ENCODE measurements around the gene NSD1.

NSD1 gene

DNA sequence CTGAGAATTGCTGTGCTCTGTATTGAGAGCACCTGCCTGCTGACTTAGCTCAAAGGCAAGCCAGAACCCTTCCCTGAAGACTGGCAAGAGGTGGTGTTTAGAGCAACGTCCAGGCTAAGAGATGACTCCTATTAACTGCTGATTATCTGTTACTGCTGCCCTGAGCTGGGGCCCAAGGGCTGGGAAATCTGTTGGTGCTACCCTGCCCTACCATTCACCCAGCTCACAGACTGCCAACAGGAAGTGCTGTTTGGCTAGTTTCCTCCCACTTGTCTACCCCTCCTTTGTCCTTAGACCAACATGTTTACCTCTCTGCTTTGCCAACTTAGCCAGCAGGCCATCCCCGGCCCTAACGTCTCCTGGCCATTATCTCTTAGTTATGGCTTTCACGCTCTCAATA, 163.0 kb downstream of the NSD1 start:
- DNase-seq (ENCODE audit: low read depth), result no peak
- TF ChIP-seq, protein P1, sequence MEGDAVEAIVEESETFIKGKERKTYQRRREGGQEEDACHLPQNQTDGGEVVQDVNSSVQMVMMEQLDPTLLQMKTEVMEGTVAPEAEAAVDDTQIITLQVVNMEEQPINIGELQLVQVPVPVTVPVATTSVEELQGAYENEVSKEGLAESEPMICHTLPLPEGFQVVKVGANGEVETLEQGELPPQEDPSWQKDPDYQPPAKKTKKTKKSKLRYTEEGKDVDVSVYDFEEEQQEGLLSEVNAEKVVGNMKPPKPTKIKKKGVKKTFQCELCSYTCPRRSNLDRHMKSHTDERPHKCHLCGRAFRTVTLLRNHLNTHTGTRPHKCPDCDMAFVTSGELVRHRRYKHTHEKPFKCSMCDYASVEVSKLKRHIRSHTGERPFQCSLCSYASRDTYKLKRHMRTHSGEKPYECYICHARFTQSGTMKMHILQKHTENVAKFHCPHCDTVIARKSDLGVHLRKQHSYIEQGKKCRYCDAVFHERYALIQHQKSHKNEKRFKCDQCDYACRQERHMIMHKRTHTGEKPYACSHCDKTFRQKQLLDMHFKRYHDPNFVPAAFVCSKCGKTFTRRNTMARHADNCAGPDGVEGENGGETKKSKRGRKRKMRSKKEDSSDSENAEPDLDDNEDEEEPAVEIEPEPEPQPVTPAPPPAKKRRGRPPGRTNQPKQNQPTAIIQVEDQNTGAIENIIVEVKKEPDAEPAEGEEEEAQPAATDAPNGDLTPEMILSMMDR (IDR thresholded peaks at IDR 0.05; ENCODE audit: low read depth, low read length, missing control alignments), result no peak
- in situ Hi-C loops (cut with HindIII; ENCODE audit: low sequenced_read_pairs), result no loop called here
- no peak overlapping the region for H3K4me3 ChIP-seq (ENCODE audit: low read depth, low read length)

DNA sequence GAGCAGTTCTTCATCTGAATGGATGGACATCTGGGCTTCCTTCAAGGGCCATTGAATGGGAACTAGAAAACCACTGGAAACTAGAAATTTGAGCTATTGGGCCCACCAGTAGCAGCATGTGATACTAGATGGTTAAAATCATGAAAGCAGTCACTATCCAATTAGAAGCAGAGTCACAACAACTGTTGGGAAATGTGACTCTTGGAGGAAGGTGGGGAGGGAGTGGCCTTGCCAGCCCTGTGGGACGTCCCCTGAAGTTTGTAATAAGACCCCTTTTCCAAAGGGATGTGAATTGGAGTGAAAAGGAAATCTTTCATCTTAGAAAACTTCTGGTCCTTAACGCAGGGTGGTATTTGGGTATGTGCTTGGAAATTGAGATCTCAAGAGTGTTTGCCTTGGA, 164.3 kb downstream of the NSD1 start:
- no peak for DNase-seq (ENCODE audit: low read depth)
- TF ChIP-seq, protein P1 (IDR thresholded peaks at IDR 0.05; ENCODE audit: low read depth, low read length, missing control alignments), result no peak
- in situ Hi-C loops (cut with HindIII; ENCODE audit: low sequenced_read_pairs), result no loop called here
- no peak overlapping the region for H3K4me3 ChIP-seq (ENCODE audit: low read depth, low read length)

DNA sequence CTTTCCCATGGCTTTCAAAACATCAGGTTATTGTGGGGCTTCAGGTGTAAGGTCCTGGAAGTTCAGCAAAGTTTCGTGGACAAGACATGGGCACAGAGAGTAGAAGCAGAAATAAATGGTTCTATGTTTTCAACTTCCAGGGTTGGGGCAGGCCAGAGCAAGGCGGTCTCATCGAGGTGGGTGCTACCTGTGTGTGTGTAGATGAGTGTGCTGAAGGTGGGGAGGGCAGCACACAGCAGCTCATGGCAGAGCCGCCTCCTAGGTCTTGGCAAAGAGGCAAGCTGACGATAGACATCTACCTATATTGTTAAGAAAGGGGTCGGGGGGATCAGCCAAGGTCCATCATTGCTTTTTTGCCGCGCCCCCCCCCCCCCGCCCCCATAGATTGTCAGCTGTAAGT, 166.1 kb downstream of the NSD1 start:
- TF ChIP-seq, protein P1 (IDR thresholded peaks at IDR 0.05; ENCODE audit: low read depth, low read length, missing control alignments), result no peak
- in situ Hi-C loops (cut with HindIII; ENCODE audit: low sequenced_read_pairs), result no loop called here
- H3K4me3 ChIP-seq (ENCODE audit: low read depth, low read length), result no peak overlapping the region

DNA sequence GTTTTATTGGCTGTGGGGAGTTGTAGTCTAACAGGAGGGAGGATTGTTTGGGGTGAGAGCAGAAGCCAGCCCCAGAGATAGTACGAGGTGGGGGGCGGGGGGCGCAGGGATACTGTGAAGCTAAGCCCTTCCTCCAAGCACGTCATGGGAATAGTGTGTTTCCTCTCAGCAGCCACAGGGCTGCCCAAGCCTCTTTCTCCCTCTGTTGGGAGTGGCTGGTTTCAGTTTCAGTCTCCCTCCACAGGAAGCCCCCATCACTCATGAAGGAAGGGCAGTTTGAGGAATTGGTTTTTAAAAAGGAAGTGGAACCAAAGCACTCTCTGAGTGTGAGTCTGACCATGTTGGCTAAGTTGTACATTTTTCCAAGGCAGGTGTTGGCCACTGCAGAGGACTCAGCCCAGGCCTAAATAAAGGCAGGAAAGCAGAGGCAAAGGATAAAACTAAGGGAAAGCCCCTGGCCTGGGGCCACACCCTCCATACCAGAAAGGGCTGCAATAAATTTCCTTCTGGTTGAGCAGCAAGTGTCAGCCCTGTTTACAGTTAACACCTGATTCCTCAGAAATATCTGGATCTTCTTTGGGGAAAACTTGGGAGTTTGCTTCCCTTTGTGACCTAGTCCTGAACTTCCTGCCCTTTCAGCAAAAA, 166.8 kb downstream of the NSD1 start:
- H3K4me3 ChIP-seq (ENCODE audit: low read depth, low read length), result no peak overlapping the region
- DNase-seq (ENCODE audit: low read depth), result peak; percentile 55
- in situ Hi-C loops (cut with HindIII; ENCODE audit: low sequenced_read_pairs), result no loop called here
- TF ChIP-seq, protein P1 (IDR thresholded peaks at IDR 0.05; ENCODE audit: low read depth, low read length, missing control alignments), result peak; percentile 31

More for the DNA sequence above, 166.1 kb downstream of the NSD1 start:
- no peak for DNase-seq (ENCODE audit: low read depth)

DNA sequence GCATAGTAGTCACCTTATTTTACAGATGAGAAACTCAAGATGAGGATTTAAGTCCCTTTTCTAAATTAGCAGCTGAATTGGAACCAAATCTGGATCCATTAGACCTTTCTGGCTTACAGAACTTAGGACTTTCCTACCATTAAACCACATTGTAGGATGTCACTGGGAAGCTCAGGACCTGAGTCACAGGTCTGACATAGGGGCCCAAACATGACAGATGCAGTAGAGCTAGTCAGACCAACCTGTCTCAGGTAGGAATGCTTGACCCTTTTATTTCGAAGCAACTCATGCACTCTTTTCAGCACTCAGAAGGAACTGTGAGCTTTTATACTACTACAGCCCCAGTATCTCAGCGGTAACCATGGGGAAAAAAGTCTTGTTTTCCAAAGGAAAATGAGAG, 167.4 kb downstream of the NSD1 start:
- no peak for DNase-seq (ENCODE audit: low read depth)
- TF ChIP-seq, protein P1 (IDR thresholded peaks at IDR 0.05; ENCODE audit: low read depth, low read length, missing control alignments), result no peak
- no peak overlapping the region for H3K4me3 ChIP-seq (ENCODE audit: low read depth, low read length)
- in situ Hi-C loops (cut with HindIII; ENCODE audit: low sequenced_read_pairs), result no loop called here

DNA sequence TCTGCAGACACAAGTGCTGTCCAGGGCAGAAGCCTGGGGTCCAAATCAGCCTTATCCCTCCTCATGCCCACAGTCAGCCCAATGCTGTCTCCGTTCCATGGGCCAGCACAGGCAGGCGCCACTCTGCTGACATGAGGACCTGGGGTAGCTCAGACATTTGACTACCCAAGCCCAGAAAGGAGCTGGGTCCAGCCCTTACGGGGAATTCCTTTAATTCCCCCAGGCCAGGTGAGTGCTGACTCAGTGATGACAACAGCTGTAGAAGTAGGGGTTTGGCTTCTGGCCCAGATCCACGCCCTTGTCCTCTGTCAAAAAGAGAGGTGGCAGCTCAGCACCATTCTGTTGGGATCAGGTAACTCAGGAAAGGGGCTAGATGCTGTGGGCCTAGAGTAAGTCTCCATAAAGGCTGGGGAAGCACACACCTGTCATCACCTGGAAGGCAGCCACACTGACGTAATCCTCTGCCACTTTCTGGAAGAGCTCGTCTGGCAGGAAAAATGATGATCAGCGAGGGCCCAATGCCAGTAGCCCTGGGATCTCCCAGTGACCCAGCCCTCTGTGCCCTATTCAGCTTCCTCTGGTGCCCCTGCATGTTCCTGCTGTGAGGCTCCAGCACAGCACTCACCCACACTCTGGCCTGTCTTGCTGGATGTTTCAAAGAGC, 168.1 kb downstream of the NSD1 start:
- in situ Hi-C loops (cut with HindIII; ENCODE audit: low sequenced_read_pairs), result no loop called here
- TF ChIP-seq, protein P1 (IDR thresholded peaks at IDR 0.05; ENCODE audit: low read depth, low read length, missing control alignments), result no peak
- no peak for DNase-seq (ENCODE audit: low read depth)
- no peak overlapping the region for H3K4me3 ChIP-seq (ENCODE audit: low read depth, low read length)
